IMR-90 (cell line): ENCODE data around the gene AGBL1. TPM values are rescaled to one million over a fixed set of nuclear protein-coding genes. Genes with fewer than 3 reads are reported as not detected.

ENCODE experiments used
- ATAC-seq: fragments of 200-7000 bp; cut with Tn5 transposase; 2 replicates; pipeline ENCODE4 v1.9.1; 2020; ENCODE audit warnings: low read depth, mild to moderate bottlenecking, moderate library complexity
- BruUV-seq: library from RNA; stranded (reverse); fragments of 400-500 nt; replicated peaks from 2 replicates; lab custom pipeline; 2021; lab: Mats Ljungman, UMichigan
- CTCF ChIA-PET: fragments of 300-600 bp; formaldehyde crosslinking; extraction: SDS; loops from one replicate; lab custom pipeline; 2021; ENCODE audit warnings: antibody characterized with exemption; lab: Yijun Ruan, JAX
- POLR2A ChIA-PET: fragments of 300-600 bp; sonication (Branson Sonifier 250); formaldehyde crosslinking; loops from one replicate; lab custom pipeline; 2022; ENCODE audit warnings: antibody characterized with exemption; ENCODE audit not compliant: unreplicated experiment; lab: Charles Lee
- DNase-seq: peaks from one replicate; pipeline ENCODE4 v3.0.0; 2013
- H2AFZ ChIP-seq: replicated peaks from 2 replicates; pipeline ENCODE3; 2013; ENCODE audit warnings: low read length, mild to moderate bottlenecking; ENCODE audit not compliant: poor library complexity
- H2AK5ac ChIP-seq: 2 replicates; pipeline ENCODE4 v1.6.1; 2013; ENCODE audit warnings: low read depth, low read length, inconsistent platforms
- H2AK9ac ChIP-seq: replicated peaks from 2 replicates; pipeline ENCODE3; 2013; ENCODE audit warnings: mild to moderate bottlenecking, low read depth, low read length, moderate library complexity; ENCODE audit not compliant: poor library complexity
- H2BK120ac ChIP-seq: 2 replicates; pipeline ENCODE4 v1.6.1; 2013; ENCODE audit warnings: low read depth, low read length, inconsistent platforms
- H2BK15ac ChIP-seq: 3 replicates; pipeline ENCODE4 v1.6.1; 2013; ENCODE audit warnings: low read depth, low read length, inconsistent platforms
- H2BK20ac ChIP-seq: 2 replicates; pipeline ENCODE4 v1.6.1; 2013; ENCODE audit warnings: low read depth, mild to moderate bottlenecking, inconsistent platforms, low read length, moderate library complexity
- H2BK5ac ChIP-seq: 2 replicates; pipeline ENCODE4 v1.6.1; 2013; ENCODE audit warnings: mild to moderate bottlenecking, low read depth, low read length, inconsistent platforms; ENCODE audit not compliant: poor library complexity, severe bottlenecking
- H3K14ac ChIP-seq: replicated peaks from 2 replicates; pipeline ENCODE4 v1.6.1; 2013; ENCODE audit warnings: low read depth, low read length, inconsistent platforms
- H3K18ac ChIP-seq: 2 replicates; pipeline ENCODE4 v1.6.1; 2013; ENCODE audit warnings: low read depth, low read length, control low read depth
- H3K23ac ChIP-seq: 2 replicates; pipeline ENCODE4 v1.6.1; 2013; ENCODE audit warnings: low read depth, low read length, inconsistent platforms
- H3K27ac ChIP-seq: 2 replicates; pipeline ENCODE4 v1.5.1; 2013; ENCODE audit warnings: mild to moderate bottlenecking, control low read depth, low read length; ENCODE audit not compliant: insufficient read depth
- H3K27me3 ChIP-seq: 2 replicates; pipeline ENCODE4 v1.6.1; 2013; ENCODE audit warnings: low read length; ENCODE audit not compliant: control insufficient read depth, insufficient read depth
- H3K36me3 ChIP-seq: 2 replicates; pipeline ENCODE4 v1.6.1; 2013; ENCODE audit warnings: low read length, mixed read lengths; ENCODE audit not compliant: control insufficient read depth, insufficient read depth
- H3K4ac ChIP-seq: 2 replicates; pipeline ENCODE4 v1.6.1; 2013; ENCODE audit warnings: low read depth, low read length, inconsistent platforms
- H3K4me1 ChIP-seq: 2 replicates; pipeline ENCODE4 v1.6.1; 2013; ENCODE audit warnings: low read length, mixed read lengths; ENCODE audit not compliant: control insufficient read depth, insufficient read depth
- H3K4me2 ChIP-seq: 2 replicates; pipeline ENCODE4 v1.6.1; 2013; ENCODE audit warnings: low read depth, mild to moderate bottlenecking, control low read depth, low read length, moderate library complexity
- H3K4me3 ChIP-seq: 2 replicates; pipeline ENCODE4 v1.5.1; 2013; ENCODE audit warnings: low read depth, mild to moderate bottlenecking, control low read depth, low read length, moderate library complexity; ENCODE audit not compliant: insufficient read depth
- H3K56ac ChIP-seq: 2 replicates; pipeline ENCODE4 v1.6.1; 2013; ENCODE audit warnings: low read length, inconsistent platforms; ENCODE audit not compliant: insufficient read depth; ENCODE audit errors: extremely low read depth
- H3K79me1 ChIP-seq, 2 experiments: 2 replicates each; pipeline ENCODE4 v1.6.1; 2013; ENCODE audit warnings: low read length in 2 of 2, inconsistent platforms in 1 of 2, low read depth in 1 of 2
- H3K9ac ChIP-seq: 2 replicates; pipeline ENCODE4 v1.6.1; 2013; ENCODE audit warnings: low read depth, low read length, control low read depth
- H3K9me1 ChIP-seq: 2 replicates; pipeline ENCODE4 v1.6.1; 2013; ENCODE audit warnings: low read length, inconsistent platforms; ENCODE audit not compliant: insufficient read depth
- H3K9me3 ChIP-seq: 2 replicates; pipeline ENCODE4 v1.6.1; 2013; ENCODE audit warnings: low read length; ENCODE audit not compliant: control insufficient read depth, insufficient read depth
- H4K20me1 ChIP-seq: 2 replicates; pipeline ENCODE4 v1.6.1; 2013; ENCODE audit warnings: low read length, inconsistent platforms; ENCODE audit not compliant: insufficient read depth
- H4K5ac ChIP-seq: 2 replicates; pipeline ENCODE4 v1.6.1; 2013; ENCODE audit warnings: mild to moderate bottlenecking, low read depth, low read length, control low read depth
- H4K8ac ChIP-seq, 2 experiments: 2 replicates each; pipeline ENCODE4 v1.6.1; 2013; ENCODE audit warnings: low read depth in 2 of 2, low read length in 2 of 2, control low read depth in 1 of 2, inconsistent platforms in 1 of 2
- H4K91ac ChIP-seq: 2 replicates; pipeline ENCODE4 v1.6.1; 2013; ENCODE audit warnings: low read depth, low read length, inconsistent platforms; ENCODE audit not compliant: insufficient read depth
- CEBPB ChIP-seq: IDR thresholded peaks from 2 replicates; pipeline ENCODE4 v1.6.1; 2012; ENCODE audit warnings: low read depth, low read length, improper control_type of control experiment
- CHD1 ChIP-seq: IDR thresholded peaks from 2 replicates; pipeline ENCODE4 v1.6.1; 2012; ENCODE audit warnings: low read depth, low read length, improper control_type of control experiment
- FOS ChIP-seq: fragments of 150-350 bp; IDR thresholded peaks from 2 replicates; pipeline ENCODE4 v1.6.1; 2016; ENCODE audit warnings: low read depth, low read length
- MAFK ChIP-seq: IDR thresholded peaks from 2 replicates; pipeline ENCODE4 v1.6.1; 2012; ENCODE audit warnings: low read depth, low read length, improper control_type of control experiment
- MAZ ChIP-seq: IDR thresholded peaks from 2 replicates; pipeline ENCODE4 v1.6.1; 2012; ENCODE audit warnings: low read depth, mild to moderate bottlenecking, low read length, improper control_type of control experiment, moderate library complexity, borderline replicate concordance
- MXI1 ChIP-seq: IDR thresholded peaks from 2 replicates; pipeline ENCODE4 v1.6.1; 2012; ENCODE audit warnings: low read depth, mild to moderate bottlenecking, low read length, moderate library complexity, borderline replicate concordance
- NFE2L2 ChIP-seq: fragments of 150-350 bp; IDR thresholded peaks from 2 replicates; pipeline ENCODE4 v1.6.1; 2016; ENCODE audit warnings: low read depth, mild to moderate bottlenecking, low read length
- POLR2A ChIP-seq: IDR thresholded peaks from 2 replicates; pipeline ENCODE4 v1.6.1; 2012; ENCODE audit warnings: mild to moderate bottlenecking, low read depth, low read length
- RAD21 ChIP-seq: IDR thresholded peaks from 2 replicates; pipeline ENCODE4 v1.6.1; 2012; ENCODE audit warnings: low read length, improper control_type of control experiment
- RCOR1 ChIP-seq: IDR thresholded peaks from 2 replicates; pipeline ENCODE4 v1.6.1; 2012; ENCODE audit warnings: mild to moderate bottlenecking, low read length, improper control_type of control experiment; ENCODE audit not compliant: insufficient replicate concordance
- RFX5 ChIP-seq: IDR thresholded peaks from 2 replicates; pipeline ENCODE4 v1.8.0; 2012; ENCODE audit warnings: low read depth, mild to moderate bottlenecking, low read length, moderate library complexity
- SMC3 ChIP-seq: fragments of 150-350 bp; IDR thresholded peaks from 2 replicates; pipeline ENCODE4 v1.6.1; 2016; ENCODE audit warnings: low read depth, mild to moderate bottlenecking, antibody characterized with exemption, low read length, moderate library complexity
- WGBS, 2 experiments: methylation state at CpG; one replicate each; pipeline versions ENCODE4 v1.1.5 to v1.1.7; 2013; ENCODE audit warnings: missing lambda C conversion rate in 2 of 2; ENCODE audit not compliant: insufficient read length in 1 of 2; ENCODE audit errors: extremely low coverage in 2 of 2; 5-methylcytosine and 5-hydroxymethylcytosine counted together
- dilution Hi-C: fragments of 300-500 bp; cut with HindIII; formaldehyde crosslinking; loops from one replicate; pipeline ENCODE4 v1.14.3; 2018; ENCODE audit warnings: low sequenced_read_pairs; ENCODE audit not compliant: unreplicated experiment
- in situ Hi-C: fragments of 300-500 bp; cut with MboI; formaldehyde crosslinking; loops from 3 replicates; pipeline ENCODE4 v1.14.3; 2019; ENCODE audit warnings: low sequenced_read_pairs, inconsistent platforms, mixed read lengths
- intact Hi-C: fragments of 100-400 bp; cut with micrococcal nuclease; formaldehyde crosslinking; loops from 2 replicates; pipeline ENCODE4 v1.10.0; 2022
- polyA plus RNA-seq, 3 experiments: library from polyadenylated mRNA; depleted of rRNA; stranded (reverse); fragments of >200 nt; gene quantifications; 2 replicates each; pipeline ENCODE4 v1.2.3, GENCODE V29; 2012; ENCODE audit warnings: low replicate concordance in 1 of 3
- total RNA-seq: library from RNA; depleted of rRNA; stranded (reverse); fragments of >200 nt; gene quantifications from 2 replicates; pipeline ENCODE4 v1.2.3, GENCODE V29; 2012
- TF ChIP-seq, protein P1 (sequence below): fragments of 150-350 bp; IDR thresholded peaks from 2 replicates; pipeline ENCODE4 v1.6.1; 2016; ENCODE audit warnings: low read depth, mild to moderate bottlenecking, low read length, moderate library complexity, borderline replicate concordance
- TF ChIP-seq, protein P2 (sequence below): fragments of 150-350 bp; IDR thresholded peaks from 2 replicates; pipeline ENCODE4 v1.6.1; 2017; ENCODE audit warnings: mild to moderate bottlenecking, antibody characterized with exemption, low read length, low read depth
- TF ChIP-seq, protein P3 (sequence below): conservative IDR thresholded peaks from 2 replicates; pipeline ENCODE4 v1.5.1; 2012; ENCODE audit warnings: mild to moderate bottlenecking, low read depth, low read length, improper control_type of control experiment

Gene AGBL1
- total and polyA plus RNA-seq, 2 of the 4 experiments (the other 2 are of a cell fraction): not detected

DNA sequence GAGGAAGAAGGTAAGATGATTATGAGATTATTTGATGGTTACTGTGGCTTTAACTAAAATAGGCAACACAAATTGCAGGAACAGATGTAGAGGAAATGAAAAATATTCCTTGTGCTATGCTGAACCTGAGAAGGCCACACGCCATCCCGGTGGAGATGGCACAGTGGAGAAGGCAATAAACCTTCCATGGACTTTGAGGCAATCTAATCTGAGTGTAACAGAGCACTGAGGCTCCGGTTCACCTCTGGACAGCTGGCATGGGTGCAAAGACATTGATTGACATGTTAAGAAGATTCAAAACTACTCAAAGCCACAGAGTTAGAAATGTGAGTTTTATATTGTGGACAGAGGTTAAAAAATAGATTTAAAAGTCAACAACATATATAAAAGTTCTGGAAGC, 535.7 kb downstream of the AGBL1 start:
- dilution Hi-C loops: no loop called here
- Histone ChIP-seq H2AFZ (no peak overlapping the region), H4K91ac (no peak overlapping the region), H2BK5ac (no peak overlapping the region), H3K18ac (no peak overlapping the region), H3K27ac (no peak overlapping the region), H2BK120ac (no peak overlapping the region), H4K20me1 (no peaks in the 10 kb centered on the region), H3K23ac (no peak overlapping the region), H3K79me1 (no peaks in the 10 kb centered on the region), H3K27me3 (no peaks in the 10 kb centered on the region), H3K4me2 (no peak overlapping the region), H3K36me3 (no peaks in the 10 kb centered on the region), H3K9ac (no peak overlapping the region), H3K56ac (no peak overlapping the region), H2BK15ac (no peak overlapping the region), H2AK5ac (no peak overlapping the region), H3K4me1 (no peaks in the 10 kb centered on the region), H3K9me1 (no peaks in the 10 kb centered on the region), H4K8ac (no peak overlapping the region), H2BK20ac (no peak overlapping the region), H3K9me3 (peaks cover 5% of the 10 kb centered on the region), H2AK9ac (no peak overlapping the region), H4K5ac (no peak overlapping the region), H3K14ac (no peak overlapping the region), H3K4ac (no peak overlapping the region), H3K4me3 (no peak overlapping the region)
- no CpG with 5 or more reads among the region's 3 CpGs for WGBS, 2 experiments
- no peak for DNase-seq
- ATAC-seq: no peak
- BruUV-seq: no TSS peak
- in situ Hi-C loops: no loop called here
- TF ChIP-seq RFX5 (no peak), MXI1 (no peak), MAFK (no peak), CHD1 (no peak), RCOR1 (no peak), SMC3 (no peak), CEBPB (no peak), MAZ (no peak), RAD21 (no peak), NFE2L2 (no peak), FOS (no peak), POLR2A (no peak)
- TF ChIP-seq, protein P1, sequence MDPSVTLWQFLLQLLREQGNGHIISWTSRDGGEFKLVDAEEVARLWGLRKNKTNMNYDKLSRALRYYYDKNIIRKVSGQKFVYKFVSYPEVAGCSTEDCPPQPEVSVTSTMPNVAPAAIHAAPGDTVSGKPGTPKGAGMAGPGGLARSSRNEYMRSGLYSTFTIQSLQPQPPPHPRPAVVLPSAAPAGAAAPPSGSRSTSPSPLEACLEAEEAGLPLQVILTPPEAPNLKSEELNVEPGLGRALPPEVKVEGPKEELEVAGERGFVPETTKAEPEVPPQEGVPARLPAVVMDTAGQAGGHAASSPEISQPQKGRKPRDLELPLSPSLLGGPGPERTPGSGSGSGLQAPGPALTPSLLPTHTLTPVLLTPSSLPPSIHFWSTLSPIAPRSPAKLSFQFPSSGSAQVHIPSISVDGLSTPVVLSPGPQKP: no peak
- TF ChIP-seq, protein P2, sequence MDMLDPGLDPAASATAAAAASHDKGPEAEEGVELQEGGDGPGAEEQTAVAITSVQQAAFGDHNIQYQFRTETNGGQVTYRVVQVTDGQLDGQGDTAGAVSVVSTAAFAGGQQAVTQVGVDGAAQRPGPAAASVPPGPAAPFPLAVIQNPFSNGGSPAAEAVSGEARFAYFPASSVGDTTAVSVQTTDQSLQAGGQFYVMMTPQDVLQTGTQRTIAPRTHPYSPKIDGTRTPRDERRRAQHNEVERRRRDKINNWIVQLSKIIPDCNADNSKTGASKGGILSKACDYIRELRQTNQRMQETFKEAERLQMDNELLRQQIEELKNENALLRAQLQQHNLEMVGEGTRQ: no peak
- TF ChIP-seq, protein P3, sequence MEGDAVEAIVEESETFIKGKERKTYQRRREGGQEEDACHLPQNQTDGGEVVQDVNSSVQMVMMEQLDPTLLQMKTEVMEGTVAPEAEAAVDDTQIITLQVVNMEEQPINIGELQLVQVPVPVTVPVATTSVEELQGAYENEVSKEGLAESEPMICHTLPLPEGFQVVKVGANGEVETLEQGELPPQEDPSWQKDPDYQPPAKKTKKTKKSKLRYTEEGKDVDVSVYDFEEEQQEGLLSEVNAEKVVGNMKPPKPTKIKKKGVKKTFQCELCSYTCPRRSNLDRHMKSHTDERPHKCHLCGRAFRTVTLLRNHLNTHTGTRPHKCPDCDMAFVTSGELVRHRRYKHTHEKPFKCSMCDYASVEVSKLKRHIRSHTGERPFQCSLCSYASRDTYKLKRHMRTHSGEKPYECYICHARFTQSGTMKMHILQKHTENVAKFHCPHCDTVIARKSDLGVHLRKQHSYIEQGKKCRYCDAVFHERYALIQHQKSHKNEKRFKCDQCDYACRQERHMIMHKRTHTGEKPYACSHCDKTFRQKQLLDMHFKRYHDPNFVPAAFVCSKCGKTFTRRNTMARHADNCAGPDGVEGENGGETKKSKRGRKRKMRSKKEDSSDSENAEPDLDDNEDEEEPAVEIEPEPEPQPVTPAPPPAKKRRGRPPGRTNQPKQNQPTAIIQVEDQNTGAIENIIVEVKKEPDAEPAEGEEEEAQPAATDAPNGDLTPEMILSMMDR: no peak
- CTCF ChIA-PET: no interaction called here
- POLR2A ChIA-PET: no interaction called here
- intact Hi-C loops: no loop called here
